Mesenchymal stem cell (in vitro differentiated cells and primary cell): ENCODE results near the gene VARS2.
A peak's percentile ranks its signal among the peaks of the same experiment; 100 is the strongest.

Experiments used
- DNase-seq: peaks from one replicate; pipeline ENCODE4 v3.0.0-alpha.2; 2013
- H2AFZ ChIP-seq: one replicate; pipeline ENCODE4 v1.6.1; 2013; ENCODE audit warnings: low read depth, mild to moderate bottlenecking, control low read depth, inconsistent platforms, low read length, moderate library complexity
- H2AK5ac ChIP-seq: 2 replicates; pipeline ENCODE4 v1.6.1; 2013; ENCODE audit warnings: low read length, moderate library complexity, mild to moderate bottlenecking, inconsistent platforms; ENCODE audit not compliant: severe bottlenecking
- H2BK120ac ChIP-seq: one replicate; pipeline ENCODE4 v1.6.1; 2013; ENCODE audit warnings: low read depth, mild to moderate bottlenecking, inconsistent platforms, low read length, moderate library complexity
- H2BK12ac ChIP-seq, 2 experiments: one replicate each; pipeline ENCODE4 v1.6.1; 2013; ENCODE audit warnings: inconsistent platforms in 2 of 2, low read length in 2 of 2, mild to moderate bottlenecking in 2 of 2, moderate library complexity in 2 of 2, control low read depth in 1 of 2
- H2BK15ac ChIP-seq: one replicate; pipeline ENCODE4 v1.6.1; 2013; ENCODE audit warnings: mild to moderate bottlenecking, low read depth, inconsistent platforms; ENCODE audit not compliant: poor library complexity, severe bottlenecking
- H2BK5ac ChIP-seq: 2 replicates; pipeline ENCODE4 v1.6.1; 2013; ENCODE audit warnings: low read depth, mild to moderate bottlenecking, low read length, control low read depth, inconsistent platforms; ENCODE audit not compliant: poor library complexity, severe bottlenecking
- H3K14ac ChIP-seq, 2 experiments: one replicate each; pipeline ENCODE4 v1.6.1; 2013; ENCODE audit warnings: inconsistent platforms in 2 of 2, low read length in 2 of 2, control low read depth in 1 of 2, mild to moderate bottlenecking in 1 of 2, moderate library complexity in 1 of 2
- H3K18ac ChIP-seq, 2 experiments: one replicate each; pipeline ENCODE4 v1.6.1; 2013; ENCODE audit warnings: inconsistent platforms in 2 of 2, low read length in 2 of 2, control low read depth in 1 of 2, low read depth in 1 of 2, mild to moderate bottlenecking in 1 of 2
- H3K23ac ChIP-seq, 2 experiments: one replicate each; pipeline ENCODE4 v1.6.1; 2013; ENCODE audit warnings: inconsistent platforms in 2 of 2, low read length in 2 of 2, mild to moderate bottlenecking in 2 of 2, moderate library complexity in 2 of 2, control low read depth in 1 of 2
- H3K27ac ChIP-seq: 2 replicates; pipeline ENCODE4 v1.5.1; 2013; ENCODE audit warnings: mild to moderate bottlenecking, moderate library complexity, low read length, control low read depth, inconsistent platforms; ENCODE audit not compliant: poor library complexity, severe bottlenecking
- H3K27me3 ChIP-seq, 2 experiments: 2 replicates each; pipeline versions ENCODE4 v1.6.1 to v1.7.0; 2013; ENCODE audit warnings: low read length in 2 of 2, mild to moderate bottlenecking in 2 of 2, moderate library complexity in 2 of 2, control low read depth in 1 of 2, inconsistent platforms in 1 of 2; ENCODE audit not compliant: control insufficient read depth in 1 of 2, insufficient read depth in 1 of 2
- H3K36me3 ChIP-seq, 2 experiments: 2 replicates each; pipeline versions ENCODE4 v1.6.1 to v1.7.0; 2013; ENCODE audit warnings: low read length in 2 of 2, control low read depth in 1 of 2, inconsistent platforms in 1 of 2, low read depth in 1 of 2, mild to moderate bottlenecking in 1 of 2; ENCODE audit not compliant: insufficient read depth in 2 of 2, control insufficient read depth in 1 of 2
- H3K4ac ChIP-seq, 2 experiments: one replicate each; pipeline ENCODE4 v1.6.1; 2013; ENCODE audit warnings: inconsistent platforms in 2 of 2, low read length in 2 of 2, mild to moderate bottlenecking in 2 of 2, moderate library complexity in 2 of 2, control low read depth in 1 of 2, low read depth in 1 of 2
- H3K4me1 ChIP-seq: 2 replicates; pipeline ENCODE4 v1.6.1; 2013; ENCODE audit warnings: low read depth, low read length, control low read depth; ENCODE audit not compliant: control insufficient read depth, insufficient read depth
- H3K4me2 ChIP-seq: 2 replicates; pipeline ENCODE4 v1.6.1; 2013; ENCODE audit warnings: low read length, mild to moderate bottlenecking, inconsistent platforms; ENCODE audit not compliant: poor library complexity, severe bottlenecking
- H3K4me3 ChIP-seq, 2 experiments: 2 replicates each; pipeline versions ENCODE4 v1.5.1 to v1.7.0; 2013; ENCODE audit warnings: low read length in 2 of 2, mild to moderate bottlenecking in 2 of 2, control low read depth in 1 of 2, low read depth in 1 of 2; ENCODE audit not compliant: insufficient read depth in 1 of 2
- H3K79me1 ChIP-seq: replicated peaks from 2 replicates; pipeline ENCODE4 v1.6.1; 2013; ENCODE audit warnings: mild to moderate bottlenecking, control low read depth, low read length, inconsistent platforms; ENCODE audit not compliant: poor library complexity, severe bottlenecking
- H3K9ac ChIP-seq: 2 replicates; pipeline ENCODE4 v1.7.0; 2013; ENCODE audit warnings: mild to moderate bottlenecking, low read length, moderate library complexity
- H3K9me3 ChIP-seq: 2 replicates; pipeline ENCODE4 v1.7.0; 2013; ENCODE audit warnings: mild to moderate bottlenecking, low read length; ENCODE audit not compliant: control insufficient read depth
- H4K8ac ChIP-seq: one replicate; pipeline ENCODE4 v1.6.1; 2013; ENCODE audit warnings: inconsistent platforms, mild to moderate bottlenecking, low read length, moderate library complexity
- H4K91ac ChIP-seq: one replicate; pipeline ENCODE4 v1.6.1; 2013; ENCODE audit warnings: mild to moderate bottlenecking, low read length, inconsistent platforms
- WGBS: methylation state at CpG from one replicate; pipeline ENCODE4 v1.1.7; 2013; ENCODE audit warnings: mixed read lengths; 5-methylcytosine and 5-hydroxymethylcytosine counted together

The VARS2 gene

GRCh38 chr6:30887901-30888815 is 25.9 kb upstream of the VARS2 start:
- Histone ChIP-seq H4K8ac (no peak overlapping the region), H3K79me1 (peaks cover 36% of the 10 kb centered on the region), H3K4ac (no peak overlapping the region), H2AFZ (no peak overlapping the region), H2BK5ac (no peak overlapping the region), H3K27ac (peak overlapping the region; percentile 40), H3K18ac (no peak overlapping the region), H3K36me3 (peaks cover 4 to 46% of the 10 kb centered on the region in 2 experiments), H3K27me3 (no peaks in the 10 kb centered on the region), H3K4me2 (no peak overlapping the region), H3K9ac (peak overlapping the region; percentile 50), H3K9me3 (no peaks in the 10 kb centered on the region), H2BK12ac (no peak overlapping the region), H2BK120ac (no peak overlapping the region), H3K23ac (no peak overlapping the region), H3K4me3 (peak overlapping the region in 1 of 2 experiments; percentile 0), H3K14ac (no peak overlapping the region), H3K4me1 (peaks cover 48% of the 10 kb centered on the region), H2AK5ac (no peak overlapping the region), H4K91ac (no peak overlapping the region), H2BK15ac (no peak overlapping the region)
- peak; percentile 61 for DNase-seq
- WGBS, result 22% methylated on average over 4 of the region's 6 CpGs

- peak overlapping the region in 1 of 2 experiments; percentile 0 for H3K4me3 ChIP-seq
- H2BK5ac ChIP-seq, result no peak overlapping the region
- H3K36me3 ChIP-seq, result peaks cover 10 to 54% of the 10 kb centered on the region in 2 experiments
- H3K23ac ChIP-seq, result no peak overlapping the region
- no peak overlapping the region for H3K14ac ChIP-seq
- H3K27ac ChIP-seq, result no peak overlapping the region
- peaks cover 40% of the 10 kb centered on the region for H3K4me1 ChIP-seq
- peak overlapping the region; percentile 50 for H3K9ac ChIP-seq
- no peak overlapping the region for H3K4me2 ChIP-seq
- WGBS, result 98% methylated on average over 17 of the region's 18 CpGs
- H4K8ac ChIP-seq, result no peak overlapping the region
- H4K91ac ChIP-seq, result no peak overlapping the region
- peak overlapping the region; percentile 20 for H2AK5ac ChIP-seq
- H2BK15ac ChIP-seq, result no peak overlapping the region
- H2AFZ ChIP-seq, result no peak overlapping the region
- no peak overlapping the region for H3K4ac ChIP-seq
- H2BK120ac ChIP-seq, result no peak overlapping the region
- peaks cover 42% of the 10 kb centered on the region for H3K79me1 ChIP-seq
- H3K18ac ChIP-seq, result no peak overlapping the region
- no peaks in the 10 kb centered on the region for H3K9me3 ChIP-seq
- H2BK12ac ChIP-seq, result no peak overlapping the region
- DNase-seq, result no peak
- no peaks in the 10 kb centered on the region for H3K27me3 ChIP-seq
These were observed 25.1 kb upstream of the VARS2 start for GRCh38 chr6:30888816-30889495.

GRCh38 chr6:30889496-30889885 is 24.5 kb upstream of the VARS2 start:
- Histone ChIP-seq H3K4ac (no peak overlapping the region), H3K14ac (no peak overlapping the region), H2BK120ac (no peak overlapping the region), H3K9me3 (no peaks in the 10 kb centered on the region), H4K91ac (no peak overlapping the region), H3K4me2 (no peak overlapping the region), H2BK5ac (no peak overlapping the region), H2BK12ac (no peak overlapping the region), H3K27ac (no peak overlapping the region), H4K8ac (no peak overlapping the region), H3K4me1 (peaks cover 41% of the 10 kb centered on the region), H3K4me3 (no peak overlapping the region), H3K18ac (no peak overlapping the region), H3K9ac (no peak overlapping the region), H3K36me3 (peaks cover 13 to 59% of the 10 kb centered on the region in 2 experiments), H2AFZ (no peak overlapping the region), H3K27me3 (no peaks in the 10 kb centered on the region), H2AK5ac (peak overlapping the region; percentile 14), H3K23ac (no peak overlapping the region), H3K79me1 (peaks cover 45% of the 10 kb centered on the region), H2BK15ac (no peak overlapping the region)
- WGBS, result 93% methylated on average over 3 of the region's 4 CpGs
- no peak for DNase-seq
